OCI-LY1 (cell line): Measurements from ENCODE around the gene DENND5A.

Source experiments
- EZH2 ChIP-seq: fragments of 200-600 bp; sonication (generic), shearing (Covaris generic); IDR thresholded peaks from 2 replicates; pipeline ENCODE4 v1.8.0; 2017; ENCODE audit warnings: borderline replicate concordance, mixed run types, mild to moderate bottlenecking, antibody characterized with exemption, low read length, moderate library complexity, mixed read lengths
- TF ChIP-seq, protein P1 (sequence below): fragments of 200-600 bp; sonication (generic), shearing (Covaris generic); IDR thresholded peaks from 2 replicates; pipeline ENCODE4 v1.5.1; 2017; ENCODE audit warnings: mild to moderate bottlenecking, antibody characterized with exemption, low read length, moderate library complexity, mixed read lengths

DNA sequence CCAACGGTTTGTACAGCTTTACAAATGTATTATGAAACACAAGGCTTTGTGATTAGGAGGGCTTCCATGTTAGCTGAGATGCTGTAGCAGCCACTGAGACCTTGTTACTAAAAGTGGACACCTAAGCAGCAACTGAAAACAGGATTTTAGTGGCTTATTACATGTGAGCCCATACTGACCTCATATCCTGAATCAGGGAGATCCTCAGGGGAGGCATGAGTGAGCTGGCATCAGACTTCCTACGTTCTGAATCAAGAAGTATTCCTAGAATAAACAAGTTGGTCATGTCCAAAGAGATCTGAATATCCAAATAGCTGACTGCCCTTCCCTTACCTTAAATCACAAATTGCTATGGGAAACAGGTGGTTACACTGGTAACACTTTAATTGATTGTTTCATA lies 114.6 kb downstream of the DENND5A start:
- TF ChIP-seq, protein P1, sequence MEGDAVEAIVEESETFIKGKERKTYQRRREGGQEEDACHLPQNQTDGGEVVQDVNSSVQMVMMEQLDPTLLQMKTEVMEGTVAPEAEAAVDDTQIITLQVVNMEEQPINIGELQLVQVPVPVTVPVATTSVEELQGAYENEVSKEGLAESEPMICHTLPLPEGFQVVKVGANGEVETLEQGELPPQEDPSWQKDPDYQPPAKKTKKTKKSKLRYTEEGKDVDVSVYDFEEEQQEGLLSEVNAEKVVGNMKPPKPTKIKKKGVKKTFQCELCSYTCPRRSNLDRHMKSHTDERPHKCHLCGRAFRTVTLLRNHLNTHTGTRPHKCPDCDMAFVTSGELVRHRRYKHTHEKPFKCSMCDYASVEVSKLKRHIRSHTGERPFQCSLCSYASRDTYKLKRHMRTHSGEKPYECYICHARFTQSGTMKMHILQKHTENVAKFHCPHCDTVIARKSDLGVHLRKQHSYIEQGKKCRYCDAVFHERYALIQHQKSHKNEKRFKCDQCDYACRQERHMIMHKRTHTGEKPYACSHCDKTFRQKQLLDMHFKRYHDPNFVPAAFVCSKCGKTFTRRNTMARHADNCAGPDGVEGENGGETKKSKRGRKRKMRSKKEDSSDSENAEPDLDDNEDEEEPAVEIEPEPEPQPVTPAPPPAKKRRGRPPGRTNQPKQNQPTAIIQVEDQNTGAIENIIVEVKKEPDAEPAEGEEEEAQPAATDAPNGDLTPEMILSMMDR = no peak
- no peak for TF ChIP-seq EZH2
